ENCODE results near the gene B4GALT6.

DNA sequence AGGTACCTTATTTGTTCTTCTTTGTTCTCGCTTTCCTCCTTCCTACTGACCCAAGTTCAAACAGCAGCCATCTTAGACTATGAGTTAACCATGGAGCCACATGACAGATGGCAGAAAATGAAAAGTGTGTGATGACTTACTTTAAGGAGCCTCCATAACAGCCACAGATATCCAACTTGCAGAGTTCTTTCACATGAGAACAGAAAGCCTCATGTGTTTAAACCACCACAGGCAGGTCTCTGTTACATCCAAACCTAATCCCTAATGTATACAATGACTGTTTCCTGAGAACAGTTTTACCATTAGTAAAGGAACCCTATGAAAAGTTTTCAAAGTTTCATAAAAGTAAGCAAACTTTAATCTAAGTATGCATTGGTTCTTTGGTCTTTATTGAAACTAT lies 20.3 kb downstream of the B4GALT6 start:
- TF ChIP-seq, protein P1, sequence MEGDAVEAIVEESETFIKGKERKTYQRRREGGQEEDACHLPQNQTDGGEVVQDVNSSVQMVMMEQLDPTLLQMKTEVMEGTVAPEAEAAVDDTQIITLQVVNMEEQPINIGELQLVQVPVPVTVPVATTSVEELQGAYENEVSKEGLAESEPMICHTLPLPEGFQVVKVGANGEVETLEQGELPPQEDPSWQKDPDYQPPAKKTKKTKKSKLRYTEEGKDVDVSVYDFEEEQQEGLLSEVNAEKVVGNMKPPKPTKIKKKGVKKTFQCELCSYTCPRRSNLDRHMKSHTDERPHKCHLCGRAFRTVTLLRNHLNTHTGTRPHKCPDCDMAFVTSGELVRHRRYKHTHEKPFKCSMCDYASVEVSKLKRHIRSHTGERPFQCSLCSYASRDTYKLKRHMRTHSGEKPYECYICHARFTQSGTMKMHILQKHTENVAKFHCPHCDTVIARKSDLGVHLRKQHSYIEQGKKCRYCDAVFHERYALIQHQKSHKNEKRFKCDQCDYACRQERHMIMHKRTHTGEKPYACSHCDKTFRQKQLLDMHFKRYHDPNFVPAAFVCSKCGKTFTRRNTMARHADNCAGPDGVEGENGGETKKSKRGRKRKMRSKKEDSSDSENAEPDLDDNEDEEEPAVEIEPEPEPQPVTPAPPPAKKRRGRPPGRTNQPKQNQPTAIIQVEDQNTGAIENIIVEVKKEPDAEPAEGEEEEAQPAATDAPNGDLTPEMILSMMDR (IDR thresholded peaks at IDR 0.05): no peak
- no peak for TF ChIP-seq POLR2A (IDR thresholded peaks at IDR 0.05)
